AG08395 (cell line): Measurements from ENCODE around the gene PPIF.

Source experiments
- DNase-seq: peaks from one replicate; pipeline ENCODE4 v3.0.0; 2012; ENCODE audit warnings: mixed read lengths, low spot score

Gene PPIF

DNA sequence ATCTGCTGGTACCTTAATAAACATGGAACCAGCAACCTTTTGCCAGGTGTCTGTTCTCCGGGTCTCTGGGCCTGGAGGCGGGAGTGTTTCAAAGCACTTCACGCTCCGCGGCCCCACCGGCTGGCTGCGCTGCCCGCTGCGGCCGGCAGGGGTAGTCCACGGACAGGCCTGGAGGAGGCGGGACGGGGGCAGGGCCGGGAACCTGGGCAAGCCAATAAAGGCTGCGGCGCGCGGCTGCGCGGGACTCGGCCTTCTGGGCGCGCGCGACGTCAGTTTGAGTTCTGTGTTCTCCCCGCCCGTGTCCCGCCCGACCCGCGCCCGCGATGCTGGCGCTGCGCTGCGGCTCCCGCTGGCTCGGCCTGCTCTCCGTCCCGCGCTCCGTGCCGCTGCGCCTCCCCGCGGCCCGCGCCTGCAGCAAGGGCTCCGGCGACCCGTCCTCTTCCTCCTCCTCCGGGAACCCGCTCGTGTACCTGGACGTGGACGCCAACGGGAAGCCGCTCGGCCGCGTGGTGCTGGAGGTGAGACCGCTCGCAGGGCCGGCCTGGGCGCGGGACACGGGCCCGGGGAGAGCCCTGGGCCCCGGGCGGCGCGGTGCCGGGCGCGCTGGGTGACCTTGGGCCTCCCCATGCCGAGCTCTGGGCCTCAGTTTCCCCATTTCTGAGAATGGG is at the start of gene PPIF:
Gene PPIF (plus strand): TSS at position 244 of the 668 bp plus-strand sequence. CDS start 80 bp downstream, at position 324.
- DNase-seq, result peak; percentile 95

DNA sequence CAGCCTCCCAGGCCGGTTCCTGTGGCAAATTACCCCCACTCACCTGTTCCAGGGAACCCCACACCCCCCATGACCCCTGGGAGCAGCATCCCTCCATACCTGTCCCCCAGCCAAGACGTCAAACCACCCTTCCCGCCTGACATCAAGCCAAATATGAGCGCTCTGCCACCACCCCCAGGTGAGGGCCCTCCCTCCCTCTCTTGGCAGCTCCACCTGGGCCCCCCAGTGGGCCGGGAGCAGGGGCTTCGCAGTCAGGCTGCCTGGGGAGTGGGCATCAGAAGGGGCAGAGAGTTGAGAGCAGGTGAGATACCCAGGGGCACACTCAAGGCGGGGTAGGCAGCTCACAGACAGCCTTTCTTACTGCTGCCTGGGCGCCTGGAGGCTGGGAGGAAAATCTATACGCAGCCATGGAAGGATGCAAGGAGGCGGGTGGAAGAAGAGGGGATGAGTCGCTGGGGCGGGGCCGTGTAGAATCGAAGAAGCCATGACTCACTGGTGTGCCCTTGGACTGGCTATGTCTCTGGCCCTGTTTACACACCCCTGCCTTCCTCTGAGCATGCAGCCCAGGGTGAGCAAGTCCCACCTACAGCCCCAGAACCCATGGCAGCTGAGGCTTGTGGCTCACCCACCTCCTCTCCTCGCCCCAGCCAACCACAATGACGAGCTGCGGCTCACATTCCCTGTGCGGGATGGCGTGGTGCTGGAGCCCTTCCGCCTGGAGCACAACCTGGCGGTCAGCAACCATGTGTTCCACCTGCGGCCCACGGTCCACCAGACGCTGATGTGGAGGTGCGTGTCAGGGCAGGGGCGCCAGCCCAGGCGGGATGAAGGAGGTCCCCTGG is 48.6 kb upstream of the PPIF start:
- DNase-seq, result peak; percentile 97

DNA sequence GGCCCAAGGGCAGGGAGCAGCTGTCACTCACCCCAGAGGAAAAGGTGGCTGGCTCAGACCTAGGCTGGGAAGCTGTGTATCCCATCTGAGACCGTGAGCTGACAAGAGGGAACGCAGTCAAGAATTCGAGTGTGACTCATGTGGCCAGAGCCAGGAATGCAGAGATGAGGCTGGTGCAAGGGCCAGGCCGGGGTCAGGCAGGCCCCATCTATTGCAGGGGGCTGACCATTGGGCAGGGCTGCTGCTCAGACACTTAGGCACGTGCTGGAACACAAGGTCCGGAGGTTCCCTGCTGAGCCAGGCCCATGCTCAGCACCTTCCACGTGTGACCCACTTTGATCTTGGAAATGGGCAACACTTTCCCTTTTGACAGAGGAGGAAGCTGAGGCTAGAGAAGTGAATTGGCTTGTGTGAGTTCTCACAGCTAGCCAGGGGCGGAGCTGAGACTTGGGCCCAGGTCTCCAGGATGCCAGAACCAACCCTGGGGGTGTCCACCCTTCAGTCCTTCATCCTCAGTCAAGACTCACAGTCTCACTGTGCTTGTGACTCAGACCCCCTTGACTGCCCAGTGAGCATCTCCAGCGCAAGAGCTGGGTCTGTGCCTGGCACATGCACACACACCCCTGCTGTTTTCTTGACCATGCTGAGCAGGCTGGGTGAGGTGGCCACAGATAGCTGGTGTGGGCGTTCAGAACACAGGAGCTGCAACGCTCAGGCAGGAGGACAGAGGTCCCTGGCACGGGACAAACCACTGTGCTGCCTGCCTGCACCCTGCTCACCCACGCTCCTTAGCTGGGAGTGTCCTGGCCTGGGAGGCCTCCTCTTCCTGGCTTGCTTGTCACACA is 47.6 kb upstream of the PPIF start:
- DNase-seq, result peak; percentile 89

DNA sequence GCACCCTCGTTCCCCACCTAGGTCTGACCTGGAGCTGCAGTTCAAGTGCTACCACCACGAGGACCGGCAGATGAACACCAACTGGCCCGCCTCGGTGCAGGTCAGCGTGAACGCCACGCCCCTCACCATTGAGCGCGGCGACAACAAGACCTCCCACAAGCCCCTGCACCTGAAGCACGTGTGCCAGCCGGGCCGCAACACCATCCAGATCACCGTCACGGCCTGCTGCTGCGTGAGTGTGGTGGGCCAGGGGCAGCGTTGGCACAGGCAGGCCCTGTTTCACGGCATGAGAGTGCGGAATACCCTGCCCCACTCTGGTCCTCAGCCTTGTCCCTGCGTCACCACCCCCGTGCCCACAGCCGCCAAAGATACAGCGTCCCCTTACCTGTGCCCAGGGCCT is 46.6 kb upstream of the PPIF start:
- no peak for DNase-seq

DNA sequence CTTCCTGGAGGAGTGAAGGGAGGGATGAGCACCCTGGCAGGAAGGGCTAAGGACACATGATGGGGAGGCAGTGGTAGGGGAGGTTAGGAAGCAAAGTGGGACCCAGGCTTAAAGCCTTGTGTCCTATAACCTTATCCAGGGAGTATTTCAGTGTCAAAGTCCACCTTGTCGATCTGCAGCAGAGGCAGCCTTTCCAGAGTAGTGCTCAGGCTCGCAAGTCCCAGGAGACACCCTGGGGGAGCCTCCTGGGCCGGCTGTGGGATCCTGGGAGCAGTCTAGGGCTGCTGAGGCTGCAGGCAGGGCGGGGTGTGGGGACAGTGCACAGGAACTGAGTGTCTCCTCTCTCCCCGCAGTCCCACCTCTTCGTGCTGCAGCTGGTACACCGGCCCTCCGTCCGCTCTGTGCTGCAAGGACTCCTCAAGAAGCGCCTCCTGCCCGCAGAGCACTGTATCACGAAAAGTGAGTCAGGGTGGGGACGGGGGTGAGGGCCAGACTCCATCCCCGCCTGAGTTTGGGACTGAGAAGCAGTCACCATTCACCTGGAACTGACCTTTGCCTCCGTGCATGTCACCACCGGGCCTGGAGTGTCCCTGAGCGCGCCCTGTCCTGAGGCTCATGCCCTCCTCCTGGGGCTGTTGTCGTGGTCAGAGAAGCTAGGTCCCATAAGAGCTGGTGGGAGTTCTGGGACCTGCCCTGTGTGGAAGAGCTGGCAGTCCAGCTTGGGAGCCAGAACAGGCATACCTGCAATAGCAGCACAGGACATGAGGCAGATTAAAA is 45.3 kb upstream of the PPIF start:
- no peak for DNase-seq

DNA sequence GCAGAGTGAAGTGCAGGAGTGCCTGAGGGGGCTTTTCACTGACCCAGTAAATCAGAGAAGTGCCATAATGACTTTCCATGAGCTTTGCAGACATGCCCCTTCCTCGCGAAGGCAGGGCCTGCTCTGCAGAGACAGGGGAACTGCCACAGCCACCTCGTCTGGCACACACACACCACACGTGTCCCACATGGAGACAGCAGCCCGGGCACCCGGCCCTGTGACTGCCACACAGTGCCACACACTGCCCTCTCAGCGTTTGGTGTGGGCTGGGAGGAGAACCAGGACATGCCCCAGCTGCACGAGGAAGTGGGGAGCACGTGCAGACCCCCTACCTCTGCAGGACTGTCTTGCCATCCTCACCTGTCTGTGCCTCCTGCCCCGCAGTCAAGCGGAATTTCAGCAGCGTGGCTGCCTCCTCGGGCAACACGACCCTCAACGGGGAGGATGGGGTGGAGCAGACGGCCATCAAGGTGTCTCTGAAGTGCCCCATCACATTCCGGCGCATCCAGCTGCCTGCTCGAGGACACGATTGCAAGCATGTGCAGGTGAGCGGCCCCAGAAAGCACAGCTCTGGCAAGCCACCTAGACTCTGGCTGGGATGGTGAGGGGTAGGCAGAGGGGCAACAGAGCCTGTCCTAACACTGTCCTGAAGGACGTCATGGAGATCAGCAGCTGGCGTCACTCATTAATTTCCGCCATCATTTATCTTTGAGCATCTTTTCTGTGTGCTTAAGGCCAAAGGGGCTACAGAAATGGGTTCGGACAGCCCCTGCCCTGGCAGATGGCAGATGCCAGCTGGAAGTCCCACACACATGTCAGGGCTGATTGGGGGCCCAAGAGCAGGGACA is 43.4 kb upstream of the PPIF start:
- no peak for DNase-seq

DNA sequence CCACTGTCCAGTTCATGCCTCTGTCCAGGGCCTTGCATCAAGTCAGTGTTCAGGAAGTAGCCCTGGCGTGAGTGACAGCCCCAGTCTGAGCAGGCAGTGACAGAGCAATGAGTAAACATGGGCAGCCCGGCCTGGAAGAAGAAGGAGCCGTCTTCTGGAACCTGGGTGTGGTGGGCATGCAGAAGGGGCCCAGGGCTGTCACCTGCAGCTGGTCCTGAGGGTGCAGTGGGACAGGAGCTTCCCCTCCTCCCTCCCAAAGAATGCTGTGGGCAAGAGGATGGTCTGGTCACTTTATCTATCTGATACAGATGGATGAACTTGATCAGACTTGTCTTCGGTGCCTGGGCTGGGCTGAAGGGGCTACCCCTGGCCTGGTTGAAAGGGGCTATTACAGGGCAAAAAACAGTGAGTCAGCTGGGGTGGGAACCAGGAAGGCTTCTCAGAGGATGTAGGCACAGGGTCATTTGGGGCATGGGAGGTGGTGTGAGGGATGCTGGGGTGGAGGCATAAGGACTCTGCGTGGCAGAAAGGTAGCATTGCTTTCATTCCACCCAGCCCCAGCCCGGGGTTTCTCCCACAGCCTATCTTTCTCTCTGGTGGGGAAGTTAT is 42.7 kb upstream of the PPIF start:
- DNase-seq, result no peak

DNA sequence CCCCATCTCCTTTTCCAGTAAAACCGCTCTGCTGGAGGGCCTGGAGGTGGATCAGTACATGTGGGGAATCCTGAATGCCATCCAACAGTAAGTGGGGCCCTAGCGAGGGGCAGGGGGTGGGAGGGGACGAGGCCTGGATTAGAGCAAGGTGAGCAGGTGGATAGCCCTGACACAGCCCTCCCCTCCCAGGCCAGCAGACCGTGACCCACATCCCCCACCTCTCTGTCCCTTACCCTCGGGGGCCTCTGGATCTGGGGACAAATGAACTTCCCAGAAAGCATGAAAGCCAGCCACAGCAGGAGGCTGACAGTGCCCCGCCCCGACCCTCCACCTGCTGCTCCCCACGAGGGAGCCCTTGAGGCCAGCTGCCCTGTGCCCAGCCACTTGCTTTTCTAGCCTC is 41.8 kb upstream of the PPIF start:
- no peak for DNase-seq

DNA sequence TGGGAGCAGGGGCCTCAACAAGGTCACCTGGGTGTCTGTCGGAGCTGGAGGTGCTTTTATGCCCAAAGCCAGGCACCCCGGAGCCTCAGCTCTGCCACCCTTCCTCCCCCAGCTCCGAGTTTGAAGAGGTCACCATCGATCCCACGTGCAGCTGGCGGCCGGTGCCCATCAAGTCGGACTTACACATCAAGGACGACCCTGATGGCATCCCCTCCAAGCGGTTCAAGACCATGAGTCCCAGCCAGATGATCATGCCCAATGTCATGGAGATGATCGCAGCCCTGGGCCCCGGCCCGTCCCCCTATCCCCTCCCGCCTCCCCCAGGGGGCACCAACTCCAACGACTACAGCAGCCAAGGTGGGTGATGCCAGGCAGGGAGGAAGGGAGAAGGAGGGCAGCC is 41.3 kb upstream of the PPIF start:
- no peak for DNase-seq

DNA sequence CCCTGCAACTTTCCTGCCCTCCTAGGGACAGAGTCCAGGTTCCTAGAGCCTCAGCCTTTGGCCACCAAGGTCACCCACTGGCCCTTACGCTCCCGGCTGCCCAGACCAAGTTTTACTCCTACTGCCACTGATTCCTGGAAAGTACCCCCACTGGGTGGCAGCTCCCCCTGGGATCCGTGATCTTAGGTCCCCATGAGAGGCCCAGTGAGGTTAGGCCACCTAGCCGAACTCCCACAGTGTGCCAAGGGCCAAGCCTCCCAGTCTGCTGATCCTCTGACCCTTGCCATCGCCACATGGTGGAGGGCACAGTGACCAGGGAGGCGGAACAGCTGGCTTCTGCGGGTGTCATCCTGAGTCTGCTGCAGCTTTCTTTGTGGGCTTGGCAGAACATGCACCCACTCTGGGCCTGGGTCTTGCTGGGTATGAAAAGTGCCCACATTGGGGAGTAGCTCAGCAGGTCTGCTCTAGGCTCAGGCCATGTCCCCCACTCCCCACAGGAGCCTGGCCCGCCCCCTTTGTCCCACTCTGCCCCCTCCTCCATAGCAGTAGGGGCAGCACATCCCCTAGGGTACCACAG is 40.5 kb upstream of the PPIF start:
- DNase-seq, result no peak

DNA sequence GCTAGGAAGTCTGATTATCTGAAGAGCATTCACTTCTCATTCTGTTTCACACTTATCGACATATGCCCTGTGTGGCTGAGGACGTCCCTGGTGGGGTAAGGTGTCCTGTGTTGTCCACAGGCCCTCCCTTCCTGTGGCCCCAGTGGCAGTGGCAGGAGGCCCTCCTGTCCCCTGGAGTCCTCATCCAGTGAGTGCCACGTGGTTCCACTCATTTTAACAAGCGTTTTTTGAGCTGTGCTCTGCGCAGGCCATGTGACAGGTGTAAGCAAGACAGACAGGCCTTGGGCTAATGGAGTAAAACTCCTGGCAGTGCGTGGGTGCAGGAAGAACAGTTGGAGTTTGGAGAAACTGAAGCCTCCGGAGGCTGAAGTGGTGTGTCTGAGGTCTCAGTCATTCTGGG is 39.3 kb upstream of the PPIF start:
- no peak for DNase-seq

DNA sequence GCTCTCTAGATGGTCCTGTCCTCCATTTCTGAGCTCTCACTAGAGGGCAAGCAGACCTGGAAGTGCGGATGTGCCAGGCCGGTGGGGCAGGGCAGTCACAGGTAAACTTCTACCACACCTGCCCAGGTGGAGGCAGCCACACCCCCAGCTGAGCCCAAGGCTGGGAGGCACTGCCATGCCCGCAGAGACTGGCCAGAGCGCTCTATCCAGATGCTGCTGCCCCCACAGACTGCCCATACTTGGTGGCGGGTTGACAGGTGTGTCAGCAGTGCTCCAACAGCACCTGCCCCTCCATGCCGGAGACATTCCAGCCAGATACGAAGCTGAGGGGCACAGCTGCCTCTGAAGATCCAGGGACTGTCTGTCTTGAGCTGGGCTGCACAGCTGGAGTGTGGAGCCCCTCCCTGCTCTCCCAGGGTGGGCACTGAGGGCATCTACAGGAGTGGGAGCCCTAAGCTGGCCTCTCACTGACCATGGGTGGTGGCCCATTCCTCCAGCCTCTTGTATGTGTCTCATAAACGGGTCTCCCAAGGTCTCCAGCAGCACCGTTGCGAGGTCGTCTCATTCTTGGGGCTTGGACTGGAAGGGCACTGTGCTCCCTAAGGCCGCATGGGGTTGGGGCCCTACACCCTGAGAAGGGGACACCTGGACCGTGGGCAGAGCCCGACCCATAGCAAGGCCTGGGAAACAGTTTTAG is 38.2 kb upstream of the PPIF start:
- DNase-seq, result no peak

DNA sequence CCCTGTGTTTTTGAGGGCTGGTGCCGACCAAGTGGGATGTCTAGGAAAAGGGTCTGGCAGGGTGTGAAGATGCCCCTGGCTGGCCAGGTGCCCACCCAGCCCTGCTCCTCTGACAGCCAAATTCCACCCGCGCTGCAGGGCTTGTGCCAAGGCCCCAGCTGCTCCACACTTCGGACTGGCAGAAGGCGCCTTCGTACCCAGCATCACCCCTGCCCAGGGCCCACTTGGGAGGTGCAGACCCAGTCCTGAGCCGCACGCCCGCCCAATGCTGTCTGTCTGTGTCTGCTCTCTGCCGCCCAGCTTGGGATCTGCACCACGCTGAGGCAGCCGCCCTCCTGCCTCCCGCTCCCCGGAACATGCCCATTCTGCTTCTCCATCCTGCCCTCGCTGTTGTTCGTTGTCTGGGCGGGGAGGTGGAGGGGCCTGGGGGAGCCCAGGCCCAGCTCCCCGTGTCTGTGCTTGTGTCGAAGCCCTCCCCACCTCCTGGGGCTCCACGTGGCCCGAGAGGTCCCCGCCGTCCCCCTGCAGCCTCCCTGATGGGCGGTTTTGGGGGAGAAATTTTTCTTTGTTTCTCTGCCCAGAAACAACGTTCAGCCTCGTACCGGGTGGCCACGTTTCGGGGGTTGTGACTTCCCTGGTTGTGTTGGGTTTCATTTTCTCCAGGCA is 36.9 kb upstream of the PPIF start:
- no peak for DNase-seq

DNA sequence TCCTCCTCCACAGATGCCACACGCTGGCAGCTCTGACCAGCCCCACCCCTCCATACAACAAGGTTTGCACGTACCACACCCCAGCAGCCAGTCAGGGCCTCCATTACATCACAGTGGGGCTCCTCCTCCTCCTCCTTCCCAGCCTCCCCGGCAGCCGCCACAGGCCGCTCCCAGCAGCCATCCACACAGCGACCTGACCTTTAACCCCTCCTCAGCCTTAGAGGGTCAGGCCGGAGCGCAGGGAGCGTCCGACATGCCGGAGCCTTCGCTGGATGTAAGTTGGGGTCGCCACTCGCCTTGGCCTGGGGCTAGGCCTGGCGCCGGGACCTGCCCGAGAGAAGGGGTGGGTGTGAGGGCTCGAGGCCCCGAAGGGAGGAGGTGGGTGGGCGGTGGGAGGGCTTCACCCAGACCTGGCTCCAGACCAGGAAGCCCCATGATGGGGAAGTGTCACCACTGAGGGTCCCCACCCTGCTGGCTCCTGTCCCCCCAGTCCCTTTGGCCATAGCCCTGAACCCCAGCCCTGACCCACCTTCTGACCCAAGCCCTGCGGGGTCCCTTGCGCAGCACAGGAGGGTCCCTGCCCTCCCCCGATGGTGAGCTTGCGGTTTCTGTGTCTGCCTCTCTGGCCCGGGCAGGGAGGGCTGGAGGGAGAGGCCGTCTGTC is 36.2 kb upstream of the PPIF start:
- DNase-seq, result no peak

DNA sequence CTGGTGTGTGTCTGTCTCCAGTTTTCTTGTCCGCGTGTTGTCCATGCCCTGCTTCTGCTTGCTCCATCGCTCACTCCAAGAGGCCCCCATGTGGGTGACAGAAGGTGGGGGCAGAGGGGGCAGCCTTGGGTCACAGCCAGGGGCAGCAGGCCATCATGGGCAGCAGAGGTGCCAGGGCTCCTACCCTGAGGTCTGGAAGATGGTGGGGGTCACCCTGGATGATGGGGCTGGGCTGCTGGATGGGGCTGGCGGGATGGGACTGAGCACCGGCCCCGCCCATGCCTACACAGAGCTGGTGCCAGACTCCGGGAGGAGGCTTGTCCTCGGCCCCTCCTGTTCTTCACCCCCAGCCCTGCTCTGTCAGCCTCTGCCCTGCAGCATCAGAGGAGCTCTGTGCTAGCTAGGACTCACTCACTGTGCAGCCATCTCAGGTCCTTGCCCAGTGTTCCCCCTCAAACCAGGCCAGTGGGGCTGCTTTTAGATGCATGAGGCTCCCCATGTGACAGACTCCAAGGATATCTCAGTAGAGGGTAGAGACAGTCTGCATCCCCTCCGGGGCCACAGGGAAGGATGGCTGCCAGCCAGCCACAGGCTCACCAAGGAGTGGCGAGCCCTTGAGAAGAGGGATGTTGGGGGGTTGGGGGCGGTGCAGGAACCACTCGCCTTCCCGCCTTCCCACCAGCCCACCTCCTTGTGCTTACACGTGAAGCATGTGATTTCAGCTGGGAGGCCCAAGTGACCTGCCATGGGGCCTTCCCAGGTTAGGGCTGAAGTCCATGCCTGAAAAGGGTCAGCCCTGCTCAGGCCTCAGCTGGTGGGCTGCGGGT is 35.5 kb upstream of the PPIF start:
- DNase-seq, result no peak

DNA sequence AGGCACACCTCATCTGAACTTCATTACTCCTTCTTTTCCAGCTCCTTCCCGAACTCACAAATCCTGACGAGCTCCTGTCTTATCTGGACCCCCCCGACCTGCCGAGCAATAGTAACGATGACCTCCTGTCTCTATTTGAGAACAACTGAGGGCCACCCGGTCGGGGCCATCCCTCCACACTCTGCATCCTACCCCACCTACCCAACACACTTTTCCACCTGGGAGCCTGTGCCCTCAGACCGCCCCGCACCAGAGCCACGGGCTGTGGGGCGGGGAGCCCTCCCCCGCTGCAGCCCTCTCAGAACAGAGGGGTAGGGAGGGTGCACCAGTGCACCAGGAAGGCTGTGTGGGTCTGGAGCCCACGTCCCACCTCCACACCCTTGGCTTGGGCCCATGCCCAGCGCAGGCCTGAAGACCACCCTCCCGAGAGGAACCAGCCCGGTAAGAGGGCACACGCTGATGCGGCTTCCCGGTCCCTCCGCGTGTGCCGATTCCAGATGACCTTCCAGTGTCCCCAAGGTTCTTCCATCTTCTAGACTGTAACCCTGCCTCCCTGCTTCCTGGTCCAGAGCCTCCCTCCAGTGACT is 34.6 kb upstream of the PPIF start:
- DNase-seq, result no peak

DNA sequence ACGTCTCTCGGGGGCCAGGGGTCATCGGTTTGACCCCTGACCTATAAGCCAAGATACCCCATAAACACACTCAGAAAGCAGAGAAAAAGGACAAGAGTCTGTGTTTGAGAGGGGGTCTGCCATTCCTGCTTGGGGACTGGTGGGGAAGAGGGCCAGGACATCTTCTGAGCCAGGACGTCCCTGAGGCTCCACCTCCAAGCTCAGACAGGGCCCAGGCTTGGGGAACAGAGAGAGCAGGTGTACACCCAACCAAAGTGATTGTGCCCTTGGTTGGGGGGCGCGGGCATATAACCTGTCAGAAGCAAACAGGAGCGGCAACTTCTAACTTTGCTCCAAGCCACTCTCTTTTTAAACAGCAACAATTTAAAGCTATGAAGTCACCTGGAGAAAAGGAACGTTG is 33.9 kb upstream of the PPIF start:
- no peak for DNase-seq
